OCI-LY7 (cell line): Measurements from ENCODE around the gene WNT3A. TPM values are rescaled to one million over a fixed set of nuclear protein-coding genes. Genes with fewer than 3 reads are reported as not detected.

Source experiments
- BruUV-seq: library from RNA; stranded (reverse); fragments of 400-500 nt; replicated peaks from 2 replicates; lab custom pipeline; 2021; lab: Mats Ljungman, UMichigan
- CTCF ChIA-PET: fragments of 300-600 bp; sonication (Branson Sonifier 250); formaldehyde crosslinking; loops from one replicate; lab custom pipeline; 2022; ENCODE audit warnings: antibody characterized with exemption; ENCODE audit not compliant: unreplicated experiment; lab: Charles Lee
- POLR2A ChIA-PET: fragments of 300-600 bp; sonication (Branson Sonifier 250); formaldehyde crosslinking; loops from one replicate; lab custom pipeline; 2022; ENCODE audit warnings: antibody characterized with exemption; lab: Charles Lee
- DNase-seq: peaks from one replicate; pipeline ENCODE4 v3.0.0-alpha.2; 2015; ENCODE audit warnings: low spot score
- H2AFZ ChIP-seq: fragments of 200-600 bp; sonication (generic), shearing (Covaris generic); 2 replicates; pipeline ENCODE4 v1.6.1; 2014; ENCODE audit warnings: mild to moderate bottlenecking, antibody characterized with exemption, low read length, moderate library complexity
- H3K27ac ChIP-seq: fragments of 200-600 bp; sonication (generic); 2 replicates; pipeline ENCODE4 v1.5.1; 2014; ENCODE audit warnings: mixed run types, low read depth, mild to moderate bottlenecking, moderate library complexity, low read length, inconsistent platforms; ENCODE audit not compliant: poor library complexity, severe bottlenecking
- H3K36me3 ChIP-seq: fragments of 200-600 bp; sonication (generic); 2 replicates; pipeline ENCODE4 v1.6.1; 2014; ENCODE audit warnings: mild to moderate bottlenecking, antibody characterized with exemption, low read length, moderate library complexity, mixed read lengths; ENCODE audit not compliant: insufficient read depth
- H3K4me1 ChIP-seq: fragments of 200-600 bp; sonication (generic); 2 replicates; pipeline ENCODE4 v1.5.1; 2014; ENCODE audit warnings: mild to moderate bottlenecking, low read length; ENCODE audit not compliant: insufficient read depth, poor library complexity, severe bottlenecking
- H3K4me2 ChIP-seq: fragments of 200-600 bp; sonication (generic); 2 replicates; pipeline ENCODE4 v1.6.1; 2014; ENCODE audit warnings: mild to moderate bottlenecking, low read length
- H3K4me3 ChIP-seq: fragments of 200-600 bp; sonication (generic); 2 replicates; pipeline ENCODE4 v1.5.1; 2014; ENCODE audit warnings: mild to moderate bottlenecking, low read depth, low read length; ENCODE audit not compliant: poor library complexity, severe bottlenecking
- H3K79me2 ChIP-seq: fragments of 200-600 bp; sonication (generic); 2 replicates; pipeline ENCODE4 v1.6.1; 2016; ENCODE audit warnings: low read depth, mild to moderate bottlenecking, low read length, moderate library complexity, mixed read lengths; ENCODE audit not compliant: insufficient read depth
- H3K9me2 ChIP-seq: fragments of 200-600 bp; sonication (generic); 2 replicates; pipeline ENCODE4 v1.6.1; 2016; ENCODE audit warnings: mild to moderate bottlenecking, low read length, mixed read lengths; ENCODE audit not compliant: insufficient read depth
- H3K9me3 ChIP-seq: fragments of 200-600 bp; sonication (generic); 2 replicates; pipeline ENCODE4 v1.6.1; 2014; ENCODE audit warnings: mild to moderate bottlenecking, mixed run types, low read length, mixed read lengths
- H4K20me1 ChIP-seq: fragments of 200-600 bp; sonication (generic); 2 replicates; pipeline ENCODE4 v1.6.1; 2014; ENCODE audit warnings: mild to moderate bottlenecking, antibody characterized with exemption, low read length, moderate library complexity, mixed read lengths; ENCODE audit not compliant: insufficient read depth
- CTCF ChIP-seq: fragments of 200-600 bp; sonication (generic); conservative IDR thresholded peaks from 2 replicates; pipeline ENCODE4 v1.5.1; 2014; ENCODE audit warnings: mild to moderate bottlenecking, antibody characterized with exemption, low read length, moderate library complexity, mixed read lengths
- EZH2phosphoT487 ChIP-seq: fragments of 200-600 bp; sonication (generic); IDR thresholded peaks from 2 replicates; pipeline ENCODE4 v1.6.1; 2018; ENCODE audit warnings: low read depth, borderline replicate concordance, mild to moderate bottlenecking, mixed run types, antibody characterized with exemption, low read length, moderate library complexity, mixed read lengths
- intact Hi-C: fragments of 100-400 bp; cut with micrococcal nuclease; formaldehyde crosslinking; loops from one replicate; pipeline ENCODE4 v1.10.0; 2022; ENCODE audit not compliant: unreplicated experiment
- total RNA-seq, 2 experiments: library from RNA; depleted of rRNA in 1 of 2; stranded (reverse); fragments of >200 nt in 1 of 2; shearing (Covaris generic) in 1 of 2; gene quantifications; 2 replicates each; pipeline ENCODE4 v1.2.3, GENCODE V29; 2014 to 2022

The WNT3A gene
- total RNA-seq, 2 experiments from 2014 or later: not detected

GRCh38 chr1:228076796-228077430 is 70.1 kb downstream of the WNT3A start:
- POLR2A ChIA-PET: interaction anchor here (0.7 kb wide), 1 partner anchor 89 kb away, joined by 4 read pairs; the partner anchor contains the start of gene IBA57
- no peak for DNase-seq

DNA sequence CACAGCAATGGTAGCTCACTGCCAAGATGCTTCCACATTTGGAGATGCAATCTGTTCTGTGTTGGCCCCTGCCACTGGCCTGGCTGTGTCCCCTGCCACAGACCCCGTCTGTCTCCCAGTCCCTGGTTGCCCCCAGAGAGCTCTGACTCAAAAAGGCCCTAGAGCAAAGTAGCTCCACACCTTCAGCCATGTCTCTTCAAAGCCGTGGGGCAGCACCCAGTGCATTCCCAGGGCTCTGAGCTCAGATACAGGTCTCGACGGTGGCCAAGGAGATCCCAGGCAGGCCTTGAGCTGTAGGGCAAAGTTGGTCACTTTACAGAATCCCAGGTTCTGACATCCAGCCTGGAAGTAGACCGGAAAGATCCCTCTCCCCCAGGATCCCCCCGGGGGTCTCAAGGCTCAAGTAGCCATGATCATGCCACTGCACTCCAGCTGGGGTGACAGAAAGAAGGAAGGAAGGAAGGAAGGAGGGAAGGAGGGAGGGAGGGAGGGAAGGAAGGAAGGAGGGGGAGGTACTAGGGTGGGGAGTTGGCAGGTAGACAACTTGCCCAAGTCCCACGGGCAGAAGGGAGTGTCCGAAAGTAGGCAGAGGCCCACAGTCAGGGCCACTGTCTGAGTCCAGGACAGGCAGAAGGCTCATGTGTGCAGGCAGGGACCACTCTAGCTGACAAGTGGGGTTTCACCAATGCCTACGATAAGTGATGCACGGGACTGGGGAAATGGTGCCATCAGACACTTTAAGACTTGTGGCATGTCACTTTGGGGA is 71.0 kb downstream of the WNT3A start:
- ChIA-PET CTCF (interaction anchor here (0.6 kb wide), 1 partner anchor 410 kb away, joined by 33 read pairs; no protein-coding TSS in a partner anchor), POLR2A (interaction anchor here (0.7 kb wide), 1 partner anchor 523 kb away, joined by 3 read pairs; no protein-coding TSS in a partner anchor)
- BruUV-seq: no TSS peak
- TF ChIP-seq CTCF: no peak
- TF ChIP-seq EZH2phosphoT487: no peak
- H3K9me3 ChIP-seq: no peaks in the 10 kb centered on the region
- no peak overlapping the region for H2AFZ ChIP-seq
- H4K20me1 ChIP-seq: no peaks in the 10 kb centered on the region; the same call in 1 of the 2 replicates
- H3K27ac ChIP-seq: no peak overlapping the region
- peaks cover 5% of the 10 kb centered on the region; the same call in 1 of the 2 replicates for H3K36me3 ChIP-seq
- no peak for DNase-seq
- H3K4me3 ChIP-seq: no peak overlapping the region
- no peak overlapping the region for H3K4me2 ChIP-seq
- intact Hi-C loops: no loop called here
- H3K9me2 ChIP-seq: no peaks in the 10 kb centered on the region
- H3K4me1 ChIP-seq: no peaks in the 10 kb centered on the region
- H3K79me2 ChIP-seq: peaks cover 28% of the 10 kb centered on the region

More at GRCh38 chr1:228076796-228077430, 70.1 kb downstream of the WNT3A start:
- H3K79me2 ChIP-seq: peaks cover 20% of the 10 kb centered on the region
- H3K4me2 ChIP-seq: no peak overlapping the region
- H3K9me2 ChIP-seq: no peaks in the 10 kb centered on the region
- no peaks in the 10 kb centered on the region; the same call in 1 of the 2 replicates for H4K20me1 ChIP-seq
- H3K4me3 ChIP-seq: no peak overlapping the region
- no peaks in the 10 kb centered on the region for H3K9me3 ChIP-seq
- no peaks in the 10 kb centered on the region for H3K4me1 ChIP-seq
- BruUV-seq: no TSS peak
- no peak overlapping the region for H2AFZ ChIP-seq
- TF ChIP-seq CTCF (no peak), EZH2phosphoT487 (no peak)
- H3K36me3 ChIP-seq: peaks cover 5% of the 10 kb centered on the region; the same call in 1 of the 2 replicates
- no peak overlapping the region for H3K27ac ChIP-seq
- CTCF ChIA-PET: interaction anchor here (0.6 kb wide), 1 partner anchor 411 kb away, joined by 33 read pairs; no protein-coding TSS in a partner anchor
- intact Hi-C loops: no loop called here
